Astrocyte (in vitro differentiated cells and primary cell): ENCODE measurements around the gene SPSB2. TPM values are rescaled to one million over a fixed set of nuclear protein-coding genes. Genes with fewer than 3 reads are reported as not detected.

ENCODE experiments used
- DNase-seq: peaks from one replicate; pipeline ENCODE4 v3.0.0-alpha.2; 2010; ENCODE audit warnings: low read depth
- FAIRE-seq: peaks from 2 replicates; lab custom pipeline; 2011; peaks lifted over from hg19 to GRCh38; lab: Jason Lieb, UNC
- H2AFZ ChIP-seq: 2 replicates; pipeline ENCODE4 v1.6.0; 2012; ENCODE audit warnings: low read depth, low read length, inconsistent platforms
- H3K27ac ChIP-seq: 2 replicates; pipeline ENCODE4 v1.5.1; 2011; ENCODE audit warnings: low read depth, low read length, inconsistent platforms
- H3K27me3 ChIP-seq: 2 replicates; pipeline ENCODE4 v1.6.0; 2011; ENCODE audit warnings: low read length, inconsistent platforms; ENCODE audit not compliant: insufficient read depth
- H3K36me3 ChIP-seq: 2 replicates; pipeline ENCODE4 v1.5.1; 2011; ENCODE audit warnings: low read length, inconsistent platforms; ENCODE audit not compliant: insufficient read depth
- H3K4me1 ChIP-seq: 2 replicates; pipeline ENCODE4 v1.5.1; 2011; ENCODE audit warnings: low read length, inconsistent platforms; ENCODE audit not compliant: insufficient read depth
- H3K4me2 ChIP-seq: 2 replicates; pipeline ENCODE4 v1.6.0; 2012; ENCODE audit warnings: low read length, inconsistent platforms
- H3K4me3 ChIP-seq: 2 replicates; pipeline ENCODE4 v1.5.1; 2011; ENCODE audit warnings: low read depth, mild to moderate bottlenecking, low read length, inconsistent platforms; ENCODE audit not compliant: insufficient read depth
- H3K79me2 ChIP-seq: 2 replicates; pipeline ENCODE4 v1.6.0; 2012; ENCODE audit warnings: mild to moderate bottlenecking, low read length, inconsistent platforms; ENCODE audit not compliant: insufficient read depth
- H3K9ac ChIP-seq: 2 replicates; pipeline ENCODE4 v1.6.0; 2012; ENCODE audit warnings: mild to moderate bottlenecking, low read length, inconsistent platforms
- H3K9me3 ChIP-seq: 2 replicates; pipeline ENCODE4 v1.5.1; 2012; ENCODE audit warnings: low read depth, mild to moderate bottlenecking, low read length, inconsistent platforms; ENCODE audit not compliant: insufficient read depth
- H4K20me1 ChIP-seq: 2 replicates; pipeline ENCODE4 v1.6.0; 2012; ENCODE audit warnings: low read length, inconsistent platforms; ENCODE audit not compliant: insufficient read depth
- H3K27ac Mint-ChIP-seq: one replicate; pipeline ENCODE4 v1.8.0; 2021; ENCODE audit warnings: mild to moderate bottlenecking, mixed read lengths; ENCODE audit not compliant: unreplicated experiment
- H3K27me3 Mint-ChIP-seq: one replicate; pipeline ENCODE4 v1.8.0; 2021; ENCODE audit warnings: low read depth, mixed read lengths; ENCODE audit not compliant: unreplicated experiment
- H3K36me3 Mint-ChIP-seq: one replicate; pipeline ENCODE4 v1.8.0; 2021; ENCODE audit warnings: low read depth, mixed read lengths; ENCODE audit not compliant: unreplicated experiment
- H3K4me1 Mint-ChIP-seq: one replicate; pipeline ENCODE4 v1.8.0; 2021; ENCODE audit warnings: low read depth, mixed read lengths; ENCODE audit not compliant: unreplicated experiment
- H3K4me3 Mint-ChIP-seq: one replicate; pipeline ENCODE4 v1.8.0; 2021; ENCODE audit warnings: mild to moderate bottlenecking, moderate library complexity, mixed read lengths; ENCODE audit not compliant: unreplicated experiment
- H3K9me3 Mint-ChIP-seq: one replicate; pipeline ENCODE4 v1.8.0; 2021; ENCODE audit warnings: mild to moderate bottlenecking, mixed read lengths; ENCODE audit not compliant: unreplicated experiment
- CTCF ChIP-seq: IDR thresholded peaks from 2 replicates; pipeline ENCODE4 v1.5.1; 2011; ENCODE audit warnings: low read depth, mild to moderate bottlenecking, inconsistent platforms, low read length, moderate library complexity; ENCODE audit not compliant: insufficient read depth
- EZH2 ChIP-seq: IDR thresholded peaks from 2 replicates; pipeline ENCODE4 v1.6.1; 2012; ENCODE audit warnings: mild to moderate bottlenecking, low read length, inconsistent platforms; ENCODE audit not compliant: insufficient read depth
- total RNA-seq: library from RNA; stranded (reverse); gene quantifications from 2 replicates; pipeline ENCODE4 v1.2.1, GENCODE V29; 2021

The SPSB2 gene
- total RNA-seq, 1 donor from 2014 or later, result 4.9 TPM

DNA sequence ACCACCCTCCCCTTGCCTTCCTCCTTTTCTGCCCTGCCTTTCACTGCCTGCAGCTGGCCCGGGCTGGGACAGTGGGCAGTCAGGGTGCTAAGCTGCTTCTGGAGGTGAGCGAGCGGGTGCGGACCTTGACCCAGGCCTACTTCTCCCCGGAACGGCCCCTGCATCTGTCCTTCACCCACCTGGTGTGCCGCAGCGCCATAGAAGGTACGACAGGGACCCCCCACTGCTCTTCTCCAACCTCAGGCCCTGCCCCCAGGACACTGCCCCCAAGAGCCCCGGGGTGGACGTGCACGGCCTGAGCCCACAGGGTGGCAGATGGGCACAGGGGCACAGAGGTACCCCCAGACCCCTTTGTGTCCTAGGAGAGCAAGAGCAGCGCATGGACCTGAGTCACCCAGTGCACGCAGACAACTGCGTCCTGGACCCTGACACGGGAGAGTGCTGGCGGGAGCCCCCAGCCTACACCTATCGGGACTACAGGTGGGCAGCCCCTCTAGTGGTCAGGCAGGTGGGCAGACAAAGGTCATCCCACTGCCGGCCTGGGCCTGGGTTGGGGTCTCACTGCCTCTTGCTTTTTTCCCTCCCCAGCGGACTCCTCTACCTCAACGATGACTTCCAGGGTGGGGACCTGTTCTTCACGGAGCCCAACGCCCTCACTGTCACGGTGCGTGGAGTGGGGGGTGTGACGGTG, 35.6 kb downstream of the SPSB2 start:
- H3K27ac ChIP-seq, result no peak overlapping the region
- Mint-ChIP-seq H3K9me3 (no peaks in the 10 kb centered on the region), H3K4me3 (no peak overlapping the region), H3K27me3 (no peaks in the 10 kb centered on the region), H3K27ac (no peak overlapping the region), H3K36me3 (peaks cover 7% of the 10 kb centered on the region), H3K4me1 (no peaks in the 10 kb centered on the region)
- H3K4me1 ChIP-seq, result no peaks in the 10 kb centered on the region
- DNase-seq (no peak), FAIRE-seq (no peak)
- H3K9me3 ChIP-seq, result no peaks in the 10 kb centered on the region
- H3K9ac ChIP-seq, result no peak overlapping the region
- peaks cover 34% of the 10 kb centered on the region for H3K36me3 ChIP-seq
- no peaks in the 10 kb centered on the region for H3K27me3 ChIP-seq
- H3K79me2 ChIP-seq, result no peaks in the 10 kb centered on the region
- no peak overlapping the region for H3K4me2 ChIP-seq
- H3K4me3 ChIP-seq, result no peak overlapping the region
- H2AFZ ChIP-seq, result no peak overlapping the region
- TF ChIP-seq CTCF (no peak), EZH2 (no peak)
- peaks cover 25% of the 10 kb centered on the region for H4K20me1 ChIP-seq

DNA sequence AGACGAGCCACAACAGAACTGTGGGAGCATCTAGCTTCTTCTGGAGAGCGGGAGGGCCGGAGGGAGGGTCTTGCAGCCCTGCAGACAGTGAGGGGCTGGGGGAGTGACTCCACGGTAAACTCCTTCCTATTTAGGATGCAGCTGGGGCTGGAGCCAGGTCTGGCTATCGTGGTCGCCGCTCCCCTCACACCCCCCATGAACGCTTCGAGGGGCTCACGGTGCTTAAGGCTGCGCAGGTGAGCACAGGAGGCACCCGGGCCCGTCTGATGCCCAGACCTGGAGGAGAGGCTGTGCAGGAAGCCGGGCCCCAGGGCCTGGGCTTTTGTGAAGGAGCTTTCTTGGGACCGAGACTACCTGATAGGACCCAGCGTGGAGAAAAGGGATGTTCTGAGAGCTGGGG, 36.3 kb downstream of the SPSB2 start:
- Histone ChIP-seq H3K9me3 (no peaks in the 10 kb centered on the region), H3K27ac (no peak overlapping the region), H3K9ac (no peak overlapping the region), H2AFZ (no peak overlapping the region), H3K36me3 (peaks cover 35% of the 10 kb centered on the region), H3K79me2 (no peaks in the 10 kb centered on the region), H4K20me1 (peaks cover 24% of the 10 kb centered on the region), H3K4me1 (no peaks in the 10 kb centered on the region), H3K4me2 (no peak overlapping the region), H3K27me3 (no peaks in the 10 kb centered on the region), H3K4me3 (no peak overlapping the region)
- TF ChIP-seq EZH2 (no peak), CTCF (no peak)
- no peak for DNase-seq
- Mint-ChIP-seq H3K27ac (no peak overlapping the region), H3K4me1 (no peaks in the 10 kb centered on the region), H3K36me3 (peaks cover 7% of the 10 kb centered on the region), H3K9me3 (no peaks in the 10 kb centered on the region), H3K27me3 (no peaks in the 10 kb centered on the region), H3K4me3 (no peak overlapping the region)
- no peak for FAIRE-seq

DNA sequence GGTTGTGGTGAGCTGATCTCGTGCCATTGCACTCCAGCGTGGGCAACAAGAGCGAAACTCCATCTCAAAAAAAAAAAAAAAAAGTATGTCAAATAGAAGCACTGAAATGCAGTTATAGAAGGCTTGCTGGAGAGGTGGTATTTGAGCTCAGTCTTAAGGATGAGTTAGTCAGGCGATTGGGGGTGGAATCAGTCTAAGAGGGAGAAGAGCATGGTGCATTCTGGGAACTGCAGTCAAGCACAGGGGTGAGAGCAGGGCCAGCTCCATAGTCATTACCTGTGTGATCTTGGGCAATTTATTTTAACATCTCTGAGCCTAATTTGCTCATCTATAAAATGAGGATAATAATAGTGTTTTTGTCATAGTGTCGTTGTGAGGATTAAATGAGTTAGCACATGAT, 38.2 kb downstream of the SPSB2 start:
- H3K36me3 ChIP-seq, result peaks cover 37% of the 10 kb centered on the region

More for the DNA sequence above, 38.2 kb downstream of the SPSB2 start:
- H3K4me3 Mint-ChIP-seq, result no peak overlapping the region
- Histone ChIP-seq H3K4me1 (peaks cover 4% of the 10 kb centered on the region), H3K79me2 (peaks cover 10% of the 10 kb centered on the region), H3K27me3 (no peaks in the 10 kb centered on the region), H3K4me3 (no peak overlapping the region), H4K20me1 (peaks cover 27% of the 10 kb centered on the region), H3K27ac (no peak overlapping the region), H2AFZ (no peak overlapping the region), H3K4me2 (no peak overlapping the region), H3K9me3 (no peaks in the 10 kb centered on the region), H3K9ac (no peak overlapping the region)
- peaks cover 10% of the 10 kb centered on the region for H3K36me3 Mint-ChIP-seq
- FAIRE-seq (no peak), DNase-seq (no peak)
- no peaks in the 10 kb centered on the region for H3K4me1 Mint-ChIP-seq
- TF ChIP-seq EZH2, result no peak
- no peak for TF ChIP-seq CTCF
- no peaks in the 10 kb centered on the region for H3K9me3 Mint-ChIP-seq
- no peak overlapping the region for H3K27ac Mint-ChIP-seq
- H3K27me3 Mint-ChIP-seq, result no peaks in the 10 kb centered on the region
